Hematopoietic multipotent progenitor cell treated with erythropoietin and hydrocortisone succinate and interleukin-3 and kit ligand, for 15 days (in vitro differentiated cells): ENCODE results near the gene MYO10.
"Not testable (repeated sequence)": the region's sequence is repeated elsewhere in the genome, so short reads cannot be mapped to it uniquely, and the experiment has no call there.

Source experiments
- DNase-seq: peaks from one replicate; pipeline ENCODE4 v3.0.0-alpha.2; 2015; ENCODE audit warnings: low spot score

The MYO10 gene

DNA sequence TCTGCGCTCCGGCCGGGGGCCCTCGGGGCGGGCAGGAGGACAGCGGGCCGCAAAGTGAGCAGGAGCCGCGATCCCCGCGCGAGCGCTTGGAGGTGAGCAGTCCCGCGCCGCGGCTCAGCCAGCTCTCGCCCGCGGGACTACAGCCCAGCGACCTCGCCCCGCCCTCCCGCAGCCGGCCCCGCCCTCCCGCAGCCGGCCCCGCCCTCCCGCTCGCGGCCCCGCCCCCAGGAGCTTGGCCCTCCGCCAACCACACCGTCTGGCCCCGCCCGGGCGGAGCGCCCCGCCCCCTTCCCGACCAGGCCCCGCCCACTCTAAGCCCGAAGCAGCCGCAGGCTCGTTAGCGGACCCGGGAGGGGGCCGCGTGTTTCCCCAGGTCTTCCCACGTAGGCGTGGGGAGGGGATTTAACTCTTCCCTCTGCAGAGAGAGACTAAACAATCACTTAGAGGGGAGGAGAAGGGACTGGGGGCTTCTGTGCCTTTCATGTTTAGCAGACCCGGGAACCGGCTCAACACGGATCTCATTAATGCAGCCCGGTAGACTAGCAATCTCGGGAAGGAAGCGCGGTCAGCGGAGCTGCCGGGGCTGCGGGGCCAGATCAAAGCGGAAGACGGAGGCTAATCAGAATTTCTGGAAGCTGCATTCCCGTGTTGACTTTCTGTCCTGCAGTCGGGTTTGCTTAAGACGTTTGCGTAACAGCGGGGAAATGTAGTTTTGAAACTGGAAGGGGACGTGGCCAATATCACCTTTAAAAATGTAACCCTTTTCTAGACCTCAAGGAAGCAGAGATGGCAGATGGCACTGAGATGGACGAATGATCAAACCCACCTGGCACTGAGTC, at the start of gene MYO10:
TSS of gene MYO10 (minus strand) at position 139 of the 839 bp plus-strand sequence. CDS start 480 bp downstream, outside the sequence.
- DNase-seq, result peak; percentile 58

DNA sequence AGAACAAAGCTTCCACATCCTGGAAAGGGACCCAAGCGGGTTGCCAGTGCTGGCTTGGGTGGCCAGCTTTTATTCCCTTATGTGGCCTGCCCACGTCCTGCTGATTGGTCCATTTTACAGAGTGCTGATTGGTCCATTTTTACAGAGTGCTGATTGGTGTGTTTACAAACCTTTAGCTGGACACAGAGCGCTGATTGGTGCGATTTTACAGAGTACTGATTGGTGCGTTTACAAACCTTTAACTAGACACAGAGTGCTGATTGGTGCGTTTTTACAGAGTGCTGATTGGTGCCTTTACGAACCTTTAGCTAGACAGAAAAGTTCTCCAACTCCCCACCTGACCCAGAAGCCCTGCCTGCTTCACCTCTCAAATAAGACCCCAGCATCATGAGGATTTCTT, 49.2 kb upstream of the MYO10 start:
- DNase-seq, result not testable (repeated sequence)

DNA sequence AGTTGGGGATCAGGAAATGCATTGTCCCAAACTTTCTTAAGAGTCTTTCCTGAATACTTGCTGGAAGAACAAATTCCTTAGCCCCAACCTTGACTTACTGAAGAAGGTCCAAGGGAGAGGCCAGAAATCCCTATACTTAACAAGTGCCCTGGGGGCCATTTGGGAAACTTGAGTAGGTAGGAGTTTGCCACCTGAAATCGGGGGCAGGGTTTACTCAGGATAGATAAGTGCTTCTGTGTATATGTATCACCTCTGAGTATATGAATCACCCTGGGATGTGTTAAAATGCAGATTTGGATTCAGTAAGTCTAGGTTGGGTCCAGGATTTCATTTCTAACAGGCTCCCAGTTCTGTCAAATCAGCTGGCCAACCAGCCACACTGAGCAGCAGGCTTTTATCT, 47.9 kb upstream of the MYO10 start:
- DNase-seq, result no peak

DNA sequence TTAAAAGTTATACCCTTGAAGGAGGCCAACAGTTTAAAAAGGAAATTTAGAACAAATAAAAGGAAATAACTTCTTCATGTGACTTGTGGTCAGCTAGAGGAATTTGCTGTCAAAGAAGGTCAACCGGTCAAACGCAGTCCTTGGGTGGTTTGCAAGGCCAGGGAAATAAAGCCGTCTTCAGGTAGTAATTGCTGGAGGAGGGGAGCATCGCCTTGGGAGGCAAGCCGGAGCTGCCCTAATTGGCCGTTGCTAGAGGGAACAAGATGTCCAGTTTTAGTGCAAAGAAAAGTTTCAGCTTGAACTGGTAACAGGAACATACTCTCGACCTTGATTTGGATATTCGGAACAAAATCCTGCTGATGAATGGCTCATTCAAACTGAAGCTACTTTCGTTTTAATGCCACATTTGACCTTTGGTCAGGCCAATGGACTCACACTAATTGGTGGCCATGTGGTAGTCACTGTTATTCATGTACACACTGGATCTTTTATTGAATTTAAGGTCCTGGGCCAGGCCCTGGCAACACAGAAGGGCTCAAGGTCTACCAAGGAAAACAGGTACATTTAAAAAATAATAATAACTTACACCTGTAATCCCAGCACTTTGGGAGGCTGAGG, 47.0 kb upstream of the MYO10 start:
- DNase-seq, result no peak

DNA sequence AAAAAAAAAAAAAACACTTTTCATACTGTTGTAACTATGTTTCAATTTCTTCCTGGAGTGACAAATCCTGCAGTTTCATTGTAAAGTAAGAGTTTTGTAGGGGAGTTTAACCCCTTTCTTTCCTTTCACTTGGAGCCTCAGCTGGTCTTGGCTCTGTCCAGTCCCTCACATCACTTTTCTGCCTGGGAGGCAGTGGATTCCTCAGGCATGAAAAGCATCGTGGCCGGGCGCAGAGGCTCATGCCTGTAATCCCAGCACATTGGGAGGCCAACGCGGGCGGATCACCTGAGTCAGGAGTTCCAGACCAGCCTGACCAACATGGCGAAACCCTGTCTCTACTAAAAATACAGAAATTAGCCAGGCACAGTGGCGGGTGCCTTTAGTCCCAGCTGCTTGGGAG, 45.6 kb upstream of the MYO10 start:
- DNase-seq, result no peak

DNA sequence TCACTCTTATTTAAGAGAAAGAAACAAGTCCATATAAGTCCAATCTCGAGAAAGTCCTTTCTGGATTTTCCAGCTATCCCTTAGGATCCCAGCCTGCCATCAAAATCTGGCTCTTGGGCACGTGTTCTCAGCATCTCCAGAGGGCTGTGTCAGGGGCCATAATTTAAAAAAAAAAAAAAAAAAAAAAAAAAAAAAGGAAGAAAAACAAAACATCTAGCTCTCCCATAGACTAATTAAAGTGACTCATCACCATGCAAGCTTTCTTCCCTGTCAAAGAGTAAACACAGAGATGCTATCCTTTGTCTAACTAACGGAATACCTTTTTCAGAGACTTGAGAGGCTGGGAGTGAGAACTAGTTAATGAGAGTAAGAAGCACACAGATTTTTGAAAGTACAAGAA, 44.9 kb upstream of the MYO10 start:
- no peak for DNase-seq

DNA sequence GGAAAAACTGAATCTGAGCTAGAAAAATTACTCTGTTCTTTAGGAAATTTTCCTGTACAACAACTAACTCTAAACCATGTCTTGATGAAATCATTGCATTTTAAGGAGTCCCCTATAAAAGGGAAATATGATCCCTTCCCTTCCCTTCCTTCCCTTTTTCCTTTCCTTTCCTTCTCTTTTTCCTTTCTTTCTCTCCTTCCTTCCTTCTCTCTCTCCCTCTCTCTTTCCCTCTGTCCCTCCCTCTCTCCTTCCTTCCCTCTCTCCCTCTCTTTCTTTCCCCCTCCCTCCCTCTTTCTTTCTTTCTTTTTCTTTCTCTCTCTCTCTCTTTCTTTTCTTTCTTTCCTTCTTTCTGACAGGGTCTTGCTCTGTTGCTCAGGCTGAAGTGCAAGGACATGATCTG, 42.2 kb upstream of the MYO10 start:
- no peak for DNase-seq

DNA sequence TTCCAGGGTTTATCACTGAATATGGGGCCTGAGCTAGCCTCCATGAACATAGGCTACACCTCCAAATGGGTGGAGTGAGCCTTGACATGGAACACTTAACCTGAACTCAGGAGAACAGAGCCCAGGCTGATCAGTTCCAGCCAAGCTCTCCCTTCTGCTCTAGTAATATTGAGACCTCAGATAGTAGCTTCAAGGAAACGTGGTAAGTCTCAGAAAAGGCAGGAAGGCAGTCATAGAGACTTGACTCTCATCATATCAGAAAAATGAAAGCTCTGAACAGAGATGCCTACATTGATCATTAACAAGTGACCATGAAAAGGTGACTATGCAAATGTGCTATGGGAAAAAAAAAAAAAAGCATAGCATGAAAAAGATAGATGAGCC, 40.5 kb upstream of the MYO10 start:
- DNase-seq, result no peak

DNA sequence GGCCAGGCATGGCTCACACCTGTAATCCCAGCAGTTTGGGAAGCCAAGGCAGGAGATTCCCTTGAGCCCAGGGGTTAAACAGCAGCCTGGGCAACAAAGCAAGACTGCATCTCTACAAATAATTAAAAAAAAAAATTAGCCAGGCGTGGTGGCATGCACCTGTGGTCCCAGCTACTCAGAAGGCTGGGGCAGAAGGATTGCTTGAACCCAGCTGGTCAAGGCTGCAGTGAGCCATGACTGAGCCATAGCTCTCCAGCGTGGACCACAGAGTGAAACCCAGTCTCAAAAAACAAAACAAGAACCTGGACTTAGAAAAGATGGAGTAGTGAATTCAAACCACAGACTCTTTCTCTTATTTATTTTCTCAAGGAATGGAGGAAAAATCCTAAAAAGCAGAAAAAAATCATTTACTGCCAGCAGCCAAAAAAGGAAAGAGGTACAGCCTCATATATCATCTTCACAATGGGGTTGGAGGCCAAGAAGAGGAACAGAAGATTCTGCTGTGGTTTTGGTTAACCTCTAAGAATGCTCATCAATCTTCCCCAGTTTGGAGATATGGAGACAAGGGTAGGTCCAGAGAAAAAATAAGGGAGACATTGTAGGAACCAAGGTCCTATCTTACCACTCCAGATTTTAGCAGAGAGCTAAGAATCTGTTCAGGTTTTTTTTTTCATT, 40.0 kb upstream of the MYO10 start:
- no peak for DNase-seq

DNA sequence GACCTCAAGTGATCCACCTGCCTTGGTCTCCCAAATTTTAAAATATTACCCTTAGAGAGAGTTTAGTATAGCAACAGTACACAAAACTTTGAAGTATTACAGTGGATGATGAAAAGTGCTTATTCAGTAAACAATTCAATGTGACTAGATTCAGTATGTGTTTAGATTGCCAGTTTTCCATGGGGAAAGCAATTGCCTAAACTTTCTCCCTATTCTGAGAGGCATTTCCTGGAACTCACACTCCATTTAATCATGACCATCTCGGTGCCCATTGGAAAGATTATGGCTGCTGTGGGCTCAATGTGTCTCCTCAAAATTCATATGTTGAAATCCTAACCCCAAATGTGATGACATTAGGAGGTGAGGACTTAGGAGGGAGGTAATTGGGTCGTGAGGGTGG, 38.9 kb upstream of the MYO10 start:
- DNase-seq, result no peak

DNA sequence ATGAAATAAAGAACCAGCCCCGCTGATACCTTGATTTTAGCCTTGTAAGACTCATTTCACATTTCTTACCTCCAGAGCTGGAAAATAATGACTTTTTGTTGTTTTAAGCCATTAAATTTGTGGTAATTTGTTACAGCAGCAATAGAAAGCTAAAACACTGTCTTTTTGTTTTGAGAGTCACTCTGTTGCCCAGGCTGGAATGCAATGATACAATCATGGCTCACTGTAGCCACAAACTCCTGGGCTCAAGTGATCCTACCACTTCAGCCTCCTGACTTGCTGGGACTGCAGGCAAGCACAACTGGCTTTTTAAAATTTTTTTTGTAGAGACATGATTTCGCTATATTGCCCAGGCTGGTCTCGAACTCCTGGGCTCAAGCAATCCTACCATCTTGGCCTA, 34.7 kb upstream of the MYO10 start:
- DNase-seq, result no peak

DNA sequence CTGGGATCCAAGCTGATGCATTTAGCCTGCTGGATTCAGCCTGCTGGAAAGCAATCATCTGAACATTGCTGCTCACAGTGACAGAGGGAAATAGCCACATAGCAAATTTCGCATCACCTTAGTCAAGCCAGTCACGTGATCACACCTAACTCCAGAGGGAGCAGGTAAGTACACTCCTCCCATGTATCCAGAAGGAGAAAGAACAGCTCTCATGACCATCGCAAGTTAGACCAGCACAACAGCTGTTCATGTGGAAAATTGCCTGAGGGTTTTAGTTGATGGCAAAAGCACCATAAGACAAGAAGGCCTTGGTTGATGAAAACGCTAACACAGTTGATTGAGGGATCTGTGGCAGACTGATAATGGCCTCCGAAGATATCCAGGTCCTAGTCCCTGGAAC, 34.2 kb upstream of the MYO10 start:
- no peak for DNase-seq

DNA sequence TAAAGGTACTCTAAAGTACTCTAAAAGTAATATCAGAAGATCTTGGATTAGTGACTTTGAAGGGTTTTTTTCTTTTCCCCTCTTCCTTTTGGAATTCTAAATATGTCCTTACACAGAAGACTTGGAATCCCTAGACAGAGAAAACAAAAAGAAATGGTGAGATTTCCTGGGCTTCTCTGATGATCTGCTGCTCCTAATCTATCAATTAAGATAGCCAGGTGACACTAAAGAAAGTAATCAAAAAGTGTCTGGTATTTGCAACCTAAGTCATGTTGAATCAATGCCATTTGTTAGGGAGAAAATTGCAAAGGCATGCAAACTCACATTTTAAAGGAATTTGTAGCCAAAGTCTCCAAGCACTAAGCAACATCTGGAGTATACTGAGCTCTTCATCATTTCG, 29.5 kb upstream of the MYO10 start:
- no peak for DNase-seq

DNA sequence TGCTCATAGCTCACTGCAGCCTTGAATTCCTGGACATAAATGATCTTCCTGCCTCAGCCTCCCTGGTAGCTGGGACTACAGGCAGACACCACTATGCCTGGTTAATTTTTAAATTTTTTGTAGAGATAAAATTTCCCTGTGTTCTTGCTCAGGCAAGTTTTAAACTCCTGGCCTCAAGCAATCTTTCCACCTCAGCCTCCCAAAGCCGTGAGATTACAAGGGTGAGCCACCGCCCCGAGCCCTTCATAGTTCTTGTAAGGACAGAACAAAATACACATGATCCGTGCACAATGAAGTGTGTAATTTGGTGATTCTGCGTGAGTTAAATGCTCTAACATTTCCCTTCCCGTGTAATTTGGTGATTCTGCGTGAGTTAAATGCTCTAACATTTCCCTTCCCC, 27.7 kb upstream of the MYO10 start:
- DNase-seq, result no peak

DNA sequence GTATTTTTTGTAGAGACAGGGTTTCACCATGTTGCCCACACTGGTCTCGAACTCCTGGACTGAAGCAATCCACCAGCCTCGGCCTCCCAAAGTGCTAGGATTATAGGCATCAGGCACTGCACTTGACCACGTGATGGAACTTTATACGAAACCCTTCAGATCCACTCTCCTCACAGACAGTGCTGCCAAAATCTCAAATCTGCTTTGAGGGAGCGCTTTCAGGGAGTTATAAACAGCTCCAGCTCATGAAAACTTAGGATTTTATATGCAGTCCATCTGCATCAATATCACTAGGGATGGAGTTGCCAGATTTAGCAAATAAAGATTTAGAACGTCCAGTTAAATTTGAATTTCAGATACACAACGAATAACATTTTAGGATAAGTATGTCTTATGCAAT, 25.0 kb upstream of the MYO10 start:
- DNase-seq, result no peak

DNA sequence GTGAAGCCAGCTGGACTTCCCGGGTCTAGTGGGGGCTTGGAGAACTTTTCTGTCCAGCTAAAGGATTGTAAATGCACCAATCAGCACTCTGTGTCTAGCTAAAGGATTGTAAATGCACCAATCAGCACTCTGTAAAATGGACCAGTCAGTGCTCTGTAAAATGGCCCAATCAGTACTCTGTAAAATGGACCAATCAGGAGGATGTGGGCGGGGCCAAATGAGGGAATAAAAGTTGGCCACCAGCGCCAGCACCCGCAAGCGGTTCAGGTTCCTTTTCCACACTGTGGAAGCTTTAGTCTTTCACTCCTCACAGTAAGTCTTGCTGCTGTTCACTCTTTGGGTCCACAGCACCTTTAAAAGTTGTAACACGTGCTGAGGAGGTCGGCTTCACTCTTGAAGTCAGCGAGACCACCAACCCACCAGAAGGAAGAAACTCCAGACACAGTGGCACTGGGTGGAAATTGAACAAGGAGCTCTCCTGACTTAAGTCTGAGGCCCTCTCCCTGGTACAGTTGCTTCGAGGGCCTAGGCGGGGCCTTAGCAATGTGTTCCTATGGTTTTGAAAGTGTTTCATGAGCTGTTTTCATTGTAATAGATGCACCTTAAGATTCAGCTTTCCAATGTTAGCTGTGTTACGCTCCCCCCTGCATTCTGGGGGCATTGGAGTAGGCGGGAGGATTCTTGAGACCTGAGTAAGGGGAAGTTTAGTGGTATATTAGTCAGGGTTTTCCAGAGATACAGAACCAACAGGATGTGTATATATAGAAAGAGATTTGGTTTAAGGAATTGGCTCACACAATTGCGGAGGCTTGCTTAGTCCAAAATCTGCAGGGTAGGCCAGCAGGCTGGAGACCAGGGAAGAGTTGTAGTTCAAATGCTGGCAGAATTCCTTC, 21.5 kb upstream of the MYO10 start:
- DNase-seq, result no peak

DNA sequence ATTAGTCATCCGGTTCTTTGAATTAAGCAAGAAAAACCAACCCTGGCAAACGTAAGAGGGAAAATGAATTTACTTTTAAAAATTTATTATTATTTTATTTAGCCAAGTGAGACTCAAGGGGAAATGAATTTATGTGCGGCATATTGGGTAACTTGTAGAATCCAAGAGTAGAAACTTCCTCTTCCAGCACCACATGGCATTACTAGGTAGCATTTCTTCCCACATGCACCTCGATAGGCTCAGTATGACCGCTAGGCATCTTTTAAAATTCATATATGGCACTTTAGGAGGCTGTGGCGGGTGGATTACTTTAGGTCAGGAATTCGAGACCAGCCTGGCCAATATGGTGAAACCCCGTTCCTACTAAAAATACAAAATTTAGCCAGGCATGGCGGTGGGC, 17.6 kb upstream of the MYO10 start:
- no peak for DNase-seq

DNA sequence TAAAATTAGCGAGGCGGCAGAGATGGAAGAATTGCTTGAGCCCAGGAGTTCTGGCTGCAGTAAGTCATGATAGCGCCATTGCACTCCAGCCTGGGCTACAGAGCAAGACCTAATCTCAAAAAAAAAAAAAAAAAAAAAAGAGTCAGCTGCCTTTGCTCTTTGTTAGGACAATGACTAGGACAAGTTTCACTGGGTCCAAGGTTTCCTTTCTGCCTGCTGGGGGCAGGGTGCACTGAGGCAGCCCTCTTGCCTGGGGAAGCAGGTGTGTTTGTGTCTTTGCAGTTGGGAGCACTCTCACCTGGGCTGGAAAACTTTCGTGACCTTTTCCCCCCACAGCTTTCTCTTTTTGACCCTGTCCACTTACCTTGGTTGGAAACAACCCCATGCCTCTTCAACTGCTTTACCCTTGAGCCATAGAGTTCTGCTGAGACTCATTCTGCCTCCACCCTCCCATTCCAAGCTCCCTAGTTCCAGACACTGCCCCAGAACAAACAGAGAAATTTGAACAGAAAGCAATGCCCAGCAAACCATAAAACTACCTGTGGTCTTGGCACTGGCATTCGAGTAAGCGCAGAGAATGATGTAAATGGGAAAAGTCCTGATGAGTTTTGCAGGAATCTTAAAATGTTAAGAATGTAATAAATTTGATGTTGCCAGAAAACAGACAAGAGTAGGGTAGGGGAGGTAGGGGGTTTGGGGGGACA, 17.0 kb upstream of the MYO10 start:
- DNase-seq, result no peak

DNA sequence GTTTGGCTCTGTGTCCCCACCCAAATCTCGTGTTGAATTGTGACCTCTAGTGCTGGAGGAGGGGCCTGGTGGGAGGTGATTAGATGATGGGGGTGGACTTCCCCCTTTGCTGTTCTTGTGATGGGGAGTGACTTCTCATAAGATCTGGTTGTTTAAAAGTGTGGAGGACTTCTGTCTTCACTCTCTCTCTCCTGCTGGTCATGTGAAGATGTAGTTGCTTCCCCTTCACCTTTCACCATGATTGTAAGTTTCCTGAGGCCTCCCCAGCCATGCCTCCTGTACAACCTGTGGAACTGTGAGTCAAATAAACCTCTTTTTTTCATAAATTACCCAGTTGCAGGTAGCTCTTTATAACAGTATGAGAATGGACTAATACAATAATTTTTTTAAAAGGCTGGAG, 10.6 kb upstream of the MYO10 start:
- no peak for DNase-seq

DNA sequence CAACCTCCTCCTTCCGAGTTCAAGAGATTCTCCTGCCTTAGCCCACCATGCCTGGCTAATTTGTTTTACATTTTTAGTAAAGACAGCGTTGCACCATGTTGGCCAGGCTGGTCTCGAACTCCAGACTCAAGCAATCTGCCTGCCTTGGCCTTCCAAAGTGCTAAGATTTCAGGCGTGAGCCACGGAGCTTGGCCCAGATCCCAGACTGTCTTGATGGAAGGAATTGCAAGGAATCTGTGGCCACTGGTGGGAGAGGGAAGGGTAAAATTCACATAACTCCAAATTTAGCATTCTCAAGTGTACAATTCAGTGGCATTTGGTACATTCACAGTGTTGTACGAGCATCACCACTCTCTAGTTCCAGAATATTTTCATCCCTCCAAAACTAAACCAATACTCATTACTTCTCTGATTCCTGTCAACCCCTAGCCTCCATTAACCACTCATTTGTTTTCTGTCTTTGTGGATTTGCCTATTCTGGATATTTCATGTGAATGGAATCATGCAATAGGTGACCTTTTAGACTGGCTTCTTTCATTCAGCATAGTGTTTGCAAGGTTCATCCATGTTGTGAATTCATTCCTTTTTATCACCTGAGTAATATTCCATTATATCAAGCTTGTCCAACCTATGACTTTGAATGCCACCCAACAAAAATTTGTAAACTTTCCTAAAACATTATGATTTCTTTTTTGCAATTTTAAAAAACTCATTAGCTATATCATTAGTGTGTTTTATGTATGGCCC, 8.9 kb upstream of the MYO10 start:
- no peak for DNase-seq
